ENCODE measurements around the gene PRDM16. TPM values are rescaled to one million over a fixed set of nuclear protein-coding genes. Genes with fewer than 3 reads are reported as not detected.

PRDM16 gene
- total and polyA plus RNA-seq, 2 of the 13 experiments (the other 11 are each of a cell fraction or from before 2014, with no cell fraction given) = 0.15 to 0.81 TPM

GRCh38 chr1:3423245-3423829, 354.3 kb downstream of the PRDM16 start (continued):
- TF ChIP-seq AHDC1 (CRISPR knock-in tag; IDR thresholded peaks at IDR 0.05; ENCODE audit: borderline replicate concordance) = 0 out of 2 replicates have a peak, but pooled peaks have one; percentile 70
- TF ChIP-seq ZNF550 (CRISPR knock-in tag; IDR thresholded peaks at IDR 0.05; ENCODE audit: borderline replicate concordance) = no peak
- peak; percentile 68; the same call in 1 of the 2 replicates for TF ChIP-seq ZZZ3 (CRISPR knock-in tag; IDR thresholded peaks at IDR 0.05; ENCODE audit: borderline replicate concordance)
- peak; percentile 94 for TF ChIP-seq MAX (IDR thresholded peaks at IDR 0.05)
- TF ChIP-seq TFE3 (CRISPR knock-in tag; IDR thresholded peaks at IDR 0.05) = peak; percentile 99
- TF ChIP-seq ZNF777 (CRISPR knock-in tag; IDR thresholded peaks at IDR 0.05) = no peak
- no peak; the same call in 1 of the 2 replicates for TF ChIP-seq ZSCAN29 (CRISPR knock-in tag; conservative IDR thresholded peaks at IDR 0.05)
- TF ChIP-seq SETDB1 (CRISPR knock-in tag; IDR thresholded peaks at IDR 0.05; ENCODE audit: borderline replicate concordance) = no peak
- no peak for TF ChIP-seq DNMT3B (CRISPR knock-in tag; conservative IDR thresholded peaks at IDR 0.05)
- no peak for TF ChIP-seq POLR2A (IDR thresholded peaks at IDR 0.05; ENCODE audit: insufficient read depth in 1 of 2, low read depth in 2 of 2, low read length in 2 of 2)
- peak; percentile 64; the same call in 1 of the 2 replicates for TF ChIP-seq YEATS4 (CRISPR knock-in tag; IDR thresholded peaks at IDR 0.05; ENCODE audit: borderline replicate concordance)
- TF ChIP-seq RCOR2 (CRISPR knock-in tag; IDR thresholded peaks at IDR 0.05) = peak; percentile 61; the same call in 1 of the 2 replicates
- no peak for TF ChIP-seq ZNF30 (CRISPR knock-in tag; IDR thresholded peaks at IDR 0.05)
- no peak for TF ChIP-seq GTF3A (CRISPR knock-in tag; conservative IDR thresholded peaks at IDR 0.05)
- TF ChIP-seq ZXDC (CRISPR knock-in tag; IDR thresholded peaks at IDR 0.05) = no peak
- no peak for TF ChIP-seq ZNF34 (CRISPR knock-in tag; IDR thresholded peaks at IDR 0.05; ENCODE audit: borderline replicate concordance)
- TF ChIP-seq ZMAT5 (CRISPR knock-in tag; IDR thresholded peaks at IDR 0.05; ENCODE audit: borderline replicate concordance, low read depth) = no peak
- peak; percentile 81; the same call in 1 of the 2 replicates for TF ChIP-seq TARDBP (CRISPR knock-in tag; IDR thresholded peaks at IDR 0.05)
